NCI-H774 (cell line): Measurements from ENCODE around the gene NTRK3.

ENCODE experiments used
- DNase-seq: peaks from one replicate; lab custom pipeline; 2025; lab: John Stamatoyannopoulos, UW

NTRK3 gene

GRCh38 chr15:87818756-87819155 lies 437.8 kb downstream of the NTRK3 start:
- no peak for DNase-seq

DNA sequence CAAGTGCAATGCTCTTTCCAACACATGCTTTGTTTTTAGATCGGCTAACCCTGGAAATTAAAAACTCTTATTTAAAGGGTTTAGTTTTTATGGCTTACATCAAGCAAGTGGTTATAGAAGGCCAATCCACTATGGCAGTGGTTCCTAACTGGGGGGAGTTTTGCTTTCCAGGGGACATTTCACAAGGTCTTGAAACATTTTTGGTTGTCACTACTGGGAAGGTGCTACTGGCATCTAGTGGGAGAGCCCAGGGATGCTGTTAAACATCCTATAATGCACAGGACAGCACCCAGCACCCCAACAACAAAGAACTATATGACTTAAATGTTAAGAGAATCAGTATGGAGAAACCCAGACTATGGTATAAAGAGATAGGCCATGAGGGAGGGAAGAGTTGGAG lies 439.0 kb downstream of the NTRK3 start:
- no peak for DNase-seq

GRCh38 chr15:87816811-87817210 lies 439.7 kb downstream of the NTRK3 start:
- DNase-seq = no peak

GRCh38 chr15:87816016-87816415 lies 440.5 kb downstream of the NTRK3 start:
- DNase-seq = no peak
